ENCODE measurements around the gene PPOX.

PPOX gene

DNA sequence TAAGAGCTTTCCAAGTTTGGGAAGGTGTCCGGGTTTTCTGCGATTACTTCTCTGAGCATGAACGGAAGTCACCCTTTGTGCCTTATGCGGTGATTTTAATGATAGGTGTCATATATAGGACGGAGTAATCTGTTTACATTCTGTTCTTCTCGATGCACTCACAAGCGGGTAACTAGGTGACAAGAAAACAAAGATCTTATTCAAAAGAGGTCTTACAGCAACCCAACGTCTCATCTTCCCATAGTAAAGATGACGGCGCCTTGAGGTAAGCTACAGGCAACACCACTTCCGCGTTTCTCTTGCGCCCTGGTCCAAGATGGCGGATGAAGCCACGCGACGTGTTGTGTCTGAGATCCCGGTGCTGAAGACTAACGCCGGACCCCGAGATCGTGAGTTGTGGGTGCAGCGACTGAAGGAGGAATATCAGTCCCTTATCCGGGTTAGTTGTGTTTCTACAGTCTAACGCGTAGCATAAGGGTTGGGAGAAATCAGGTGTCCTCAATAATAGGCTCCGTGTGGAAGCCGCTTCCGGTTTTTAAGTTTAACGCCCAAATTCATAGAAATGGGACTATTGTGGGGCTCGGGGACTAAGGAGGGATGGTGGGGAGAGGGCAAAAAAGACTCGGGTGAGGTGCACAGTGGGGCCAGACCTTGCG, 12.4 kb upstream of the PPOX start, which contains the start of gene UFC1:
UFC1 (plus strand) TSS at position 297 of the 656 bp plus-strand sequence; CDS start at position 317, 20 bp downstream.
- Histone ChIP-seq H3K9me3 (ENCODE audit: insufficient read depth, low read length) (no peaks in the 10 kb centered on the region), H3K9ac (ENCODE audit: low read length) (peak within 1 kb of the TSS; percentile 70), H3K27ac (ENCODE audit: low read depth, low read length) (peak within 1 kb of the TSS; percentile 85), H3K36me3 (ENCODE audit: low read length) (no peaks in the 10 kb centered on the region), H3K4me3 (ENCODE audit: insufficient read depth, low read length, poor library complexity, severe bottlenecking) (peak within 1 kb of the TSS; percentile 77), H3K9me2 (replicated peaks; ENCODE audit: insufficient read depth, low read length) (no peaks in the 10 kb centered on the region), H3K27me3 (ENCODE audit: low read length) (no peaks in the 10 kb centered on the region), H2AFZ (ENCODE audit: low read depth, low read length, severe bottlenecking) (peak within 1 kb of the TSS; percentile 69), H3F3A (ENCODE audit: insufficient read depth) (peaks cover 10% of the 10 kb centered on the region), H3K4me2 (ENCODE audit: low read depth, low read length, poor library complexity, severe bottlenecking) (peak within 1 kb of the TSS; percentile 89), H4K20me1 (ENCODE audit: low read depth, low read length) (no peaks in the 10 kb centered on the region), H3K79me2 (ENCODE audit: insufficient read depth, low read length) (peaks cover 4% of the 10 kb centered on the region; the same call in 1 of the 2 replicates)
- TF ChIP-seq EZH2phosphoT487 (conservative IDR thresholded peaks at IDR 0.05; ENCODE audit: low read length): no peak
- TF ChIP-seq, protein P1, sequence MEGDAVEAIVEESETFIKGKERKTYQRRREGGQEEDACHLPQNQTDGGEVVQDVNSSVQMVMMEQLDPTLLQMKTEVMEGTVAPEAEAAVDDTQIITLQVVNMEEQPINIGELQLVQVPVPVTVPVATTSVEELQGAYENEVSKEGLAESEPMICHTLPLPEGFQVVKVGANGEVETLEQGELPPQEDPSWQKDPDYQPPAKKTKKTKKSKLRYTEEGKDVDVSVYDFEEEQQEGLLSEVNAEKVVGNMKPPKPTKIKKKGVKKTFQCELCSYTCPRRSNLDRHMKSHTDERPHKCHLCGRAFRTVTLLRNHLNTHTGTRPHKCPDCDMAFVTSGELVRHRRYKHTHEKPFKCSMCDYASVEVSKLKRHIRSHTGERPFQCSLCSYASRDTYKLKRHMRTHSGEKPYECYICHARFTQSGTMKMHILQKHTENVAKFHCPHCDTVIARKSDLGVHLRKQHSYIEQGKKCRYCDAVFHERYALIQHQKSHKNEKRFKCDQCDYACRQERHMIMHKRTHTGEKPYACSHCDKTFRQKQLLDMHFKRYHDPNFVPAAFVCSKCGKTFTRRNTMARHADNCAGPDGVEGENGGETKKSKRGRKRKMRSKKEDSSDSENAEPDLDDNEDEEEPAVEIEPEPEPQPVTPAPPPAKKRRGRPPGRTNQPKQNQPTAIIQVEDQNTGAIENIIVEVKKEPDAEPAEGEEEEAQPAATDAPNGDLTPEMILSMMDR (IDR thresholded peaks at IDR 0.05; ENCODE audit: insufficient read depth, low read length, poor library complexity, severe bottlenecking): no peak

- Histone ChIP-seq H3K9me3 (ENCODE audit: insufficient read depth, low read length) (no peaks in the 10 kb centered on the region), H3K79me2 (ENCODE audit: insufficient read depth, low read length) (peaks cover 10% of the 10 kb centered on the region), H3K9ac (ENCODE audit: low read length) (no peak overlapping the region), H3K9me2 (replicated peaks; ENCODE audit: insufficient read depth, low read length) (no peaks in the 10 kb centered on the region), H3K36me3 (ENCODE audit: low read length) (no peaks in the 10 kb centered on the region), H3K27ac (ENCODE audit: low read depth, low read length) (no peak overlapping the region), H3K27me3 (ENCODE audit: low read length) (no peaks in the 10 kb centered on the region), H2AFZ (ENCODE audit: low read depth, low read length, severe bottlenecking) (no peak overlapping the region), H3F3A (ENCODE audit: insufficient read depth) (peaks cover 10% of the 10 kb centered on the region), H3K4me2 (ENCODE audit: low read depth, low read length, poor library complexity, severe bottlenecking) (no peak overlapping the region), H4K20me1 (ENCODE audit: low read depth, low read length) (no peaks in the 10 kb centered on the region), H3K4me3 (ENCODE audit: insufficient read depth, low read length, poor library complexity, severe bottlenecking) (no peak overlapping the region)
- TF ChIP-seq, protein P1 (IDR thresholded peaks at IDR 0.05; ENCODE audit: insufficient read depth, low read length, poor library complexity, severe bottlenecking): no peak
- no peak for TF ChIP-seq EZH2phosphoT487 (conservative IDR thresholded peaks at IDR 0.05; ENCODE audit: low read length)
These were observed 8.4 kb upstream of the PPOX start for GRCh38 chr1:161157867-161158266.

DNA sequence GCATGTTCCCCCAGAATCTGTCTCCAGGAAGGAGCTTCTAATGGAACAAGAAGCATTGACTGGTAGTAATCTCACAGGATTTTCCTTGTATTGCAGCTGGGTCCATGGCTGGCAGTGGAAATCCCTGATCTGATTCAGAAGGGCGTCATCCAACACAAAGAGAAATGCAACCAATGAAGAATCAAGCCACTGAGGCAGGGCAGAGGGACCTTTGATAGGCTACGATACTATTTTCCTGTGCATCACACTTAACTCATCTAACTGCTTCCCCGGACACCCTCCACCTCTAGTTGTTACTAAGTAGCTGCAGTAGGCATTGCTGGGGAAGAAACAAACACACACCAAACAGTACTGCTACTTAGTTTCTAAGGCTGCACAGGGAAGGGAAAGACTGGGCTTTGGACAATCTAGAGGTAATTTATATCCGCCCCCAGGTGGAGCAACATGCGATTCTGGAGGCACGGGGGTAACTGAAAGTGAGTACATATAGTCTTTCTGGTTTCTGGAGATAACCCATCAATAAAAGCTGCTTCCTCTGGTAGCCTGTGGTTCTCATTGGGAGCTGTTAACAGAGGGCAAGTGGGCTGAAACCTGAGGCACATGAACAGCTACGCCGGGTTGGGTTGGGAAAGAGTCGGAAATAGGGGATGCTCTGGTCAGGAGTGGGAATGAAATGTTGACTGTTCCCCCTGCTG, 7.8 kb upstream of the PPOX start:
- H3K27me3 ChIP-seq (ENCODE audit: low read length): no peaks in the 10 kb centered on the region
- no peaks in the 10 kb centered on the region for H3K9me2 ChIP-seq (replicated peaks; ENCODE audit: insufficient read depth, low read length)
- peak overlapping the region; percentile 97 for H3K4me2 ChIP-seq (ENCODE audit: low read depth, low read length, poor library complexity, severe bottlenecking)
- H3K9me3 ChIP-seq (ENCODE audit: insufficient read depth, low read length): no peaks in the 10 kb centered on the region
- H3K4me3 ChIP-seq (ENCODE audit: insufficient read depth, low read length, poor library complexity, severe bottlenecking): peak overlapping the region; percentile 87
- H3K36me3 ChIP-seq (ENCODE audit: low read length): no peaks in the 10 kb centered on the region
- no peaks in the 10 kb centered on the region for H4K20me1 ChIP-seq (ENCODE audit: low read depth, low read length)
- H3K27ac ChIP-seq (ENCODE audit: low read depth, low read length): no peak overlapping the region
- H3K79me2 ChIP-seq (ENCODE audit: insufficient read depth, low read length): peaks cover 10% of the 10 kb centered on the region
- no peak overlapping the region for H2AFZ ChIP-seq (ENCODE audit: low read depth, low read length, severe bottlenecking)
- peaks cover 10% of the 10 kb centered on the region for H3F3A ChIP-seq (ENCODE audit: insufficient read depth)
- H3K9ac ChIP-seq (ENCODE audit: low read length): peak overlapping the region; percentile 96
- TF ChIP-seq, protein P1 (IDR thresholded peaks at IDR 0.05; ENCODE audit: insufficient read depth, low read length, poor library complexity, severe bottlenecking): no peak
- no peak for TF ChIP-seq EZH2phosphoT487 (conservative IDR thresholded peaks at IDR 0.05; ENCODE audit: low read length)
